Adrenal gland (tissue), 5 donors: ENCODE data around the gene GALR3.

ENCODE experiments used
- CTCF ChIP-seq, 6 experiments: fragments of 450-650 bp in 4 of 6; fragments of 200-600 bp in 2 of 6; sonication (generic) in 1 of 6; IDR thresholded peaks; 1 replicate in 5 of 6; 2 replicates in 1 of 6; pipeline versions ENCODE4 v1.5.1 to v1.8.0; 2016 to 2021; ENCODE audit warnings: antibody characterized with exemption in 6 of 6, mild to moderate bottlenecking in 2 of 6, moderate library complexity in 1 of 6
- POLR2A ChIP-seq, 2 donors: fragments of 450-650 bp; IDR thresholded peaks; one replicate each; pipeline ENCODE4 v1.6.1; 2017; ENCODE audit warnings: antibody characterized with exemption in 2 of 2, mild to moderate bottlenecking in 2 of 2, moderate library complexity in 1 of 2
- donor health status: DM: no; HTN: no; CAD: no.

- no peak for TF ChIP-seq CTCF (IDR thresholded peaks at IDR 0.05)
- no peak for TF ChIP-seq POLR2A (IDR thresholded peaks at IDR 0.05)
Measured at GRCh38 chr22:37811867-37812266, 11.3 kb upstream of the GALR3 start.
